A673 (cell line): ENCODE results near the gene PPP1R26. TPM values are rescaled to one million over a fixed set of nuclear protein-coding genes. Genes with fewer than 3 reads are reported as not detected.
"Not testable (repeated sequence)": the region's sequence is repeated elsewhere in the genome, so short reads cannot be mapped to it uniquely, and the experiment has no call there.

ENCODE experiments used
- BruUV-seq: library from RNA; stranded (reverse); fragments of 400-500 nt; replicated peaks from 2 replicates; lab custom pipeline; 2021; lab: Mats Ljungman, UMichigan
- CTCF ChIA-PET: fragments of 300-600 bp; sonication (Branson Sonifier 250); formaldehyde crosslinking; loops from one replicate; lab custom pipeline; 2022; ENCODE audit warnings: antibody characterized with exemption; lab: Charles Lee
- POLR2A ChIA-PET: fragments of 300-600 bp; sonication (Branson Sonifier 250); formaldehyde crosslinking; loops from one replicate; lab custom pipeline; 2022; ENCODE audit warnings: antibody characterized with exemption; ENCODE audit not compliant: low non-redundant PET; lab: Charles Lee
- DNase-seq: peaks from one replicate; pipeline ENCODE4 v3.0.0-alpha.2; 2015; ENCODE audit warnings: low spot score
- H3K27ac ChIP-seq: fragments of 200-600 bp; sonication (generic); 2 replicates; pipeline ENCODE4 v1.5.1; 2016; ENCODE audit warnings: mixed run types, low read depth, mild to moderate bottlenecking, mixed read lengths, antibody characterized with exemption, low read length; ENCODE audit not compliant: poor library complexity, severe bottlenecking
- H3K27me3 ChIP-seq: fragments of 200-600 bp; sonication (generic); replicated peaks from 2 replicates; pipeline ENCODE4 v1.6.1; 2017; ENCODE audit warnings: mixed run types, low read depth, mild to moderate bottlenecking, mixed read lengths, antibody characterized with exemption, low read length; ENCODE audit not compliant: insufficient read depth, poor library complexity
- H3K36me3 ChIP-seq: fragments of 200-600 bp; sonication (generic); 2 replicates; pipeline ENCODE4 v1.6.1; 2016; ENCODE audit warnings: mixed run types, mild to moderate bottlenecking, mixed read lengths, antibody characterized with exemption, low read length; ENCODE audit not compliant: insufficient read depth, poor library complexity, severe bottlenecking
- H3K4me1 ChIP-seq: fragments of 200-600 bp; sonication (generic); 2 replicates; pipeline ENCODE4 v1.6.1; 2017; ENCODE audit warnings: mixed run types, mild to moderate bottlenecking, mixed read lengths, antibody characterized with exemption, low read length; ENCODE audit not compliant: insufficient read depth, poor library complexity, severe bottlenecking
- H3K4me3 ChIP-seq: fragments of 200-600 bp; sonication (generic); 2 replicates; pipeline ENCODE4 v1.5.1; 2016; ENCODE audit warnings: low read depth, mixed run types, mild to moderate bottlenecking, mixed read lengths, low read length; ENCODE audit not compliant: poor library complexity, severe bottlenecking
- H3K9me3 ChIP-seq: fragments of 200-600 bp; sonication (generic); 2 replicates; pipeline ENCODE4 v1.6.1; 2016; ENCODE audit warnings: mixed run types, low read depth, mild to moderate bottlenecking, mixed read lengths, antibody characterized with exemption, low read length; ENCODE audit not compliant: poor library complexity, severe bottlenecking
- CTCF ChIP-seq: fragments of 300-800, 200-600 bp; sonication (generic); conservative IDR thresholded peaks from 2 replicates; pipeline ENCODE4 v1.5.1; 2017; ENCODE audit warnings: low read depth, mild to moderate bottlenecking, antibody characterized with exemption, low read length, moderate library complexity, mixed read lengths
- EZH2 ChIP-seq: fragments of 200-600 bp; sonication (generic); IDR thresholded peaks from 2 replicates; pipeline ENCODE4 v1.6.1; 2017; ENCODE audit warnings: borderline replicate concordance, low read depth, mild to moderate bottlenecking, mixed read lengths, antibody characterized with exemption, low read length; ENCODE audit not compliant: poor library complexity, severe bottlenecking
- intact Hi-C: fragments of 100-400 bp; cut with micrococcal nuclease; formaldehyde crosslinking; loops from one replicate; pipeline ENCODE4 v1.10.0; 2022; ENCODE audit not compliant: unreplicated experiment
- total RNA-seq: library from RNA; stranded (reverse); gene quantifications from 2 replicates; pipeline ENCODE4 v1.2.3, GENCODE V29; 2021

PPP1R26 gene
- total RNA-seq, 1 experiment from 2014 or later = 7.4 TPM

- intact Hi-C loops, POLR2A ChIA-PET: not testable (repeated sequence)
- DNase-seq = peak; percentile 19
Observed at GRCh38 chr9:135438581-135439232, 40.9 kb upstream of the PPP1R26 start.

GRCh38 chr9:135439514-135439913 is 40.1 kb upstream of the PPP1R26 start:
- intact Hi-C loops = not testable (repeated sequence)

More at GRCh38 chr9:135438581-135439232, 40.9 kb upstream of the PPP1R26 start:
- 0 out of 2 replicates have a peak, but pooled peaks have one; percentile 30 for TF ChIP-seq CTCF
- H3K4me1 ChIP-seq, CTCF ChIA-PET, H3K27me3 ChIP-seq, H3K4me3 ChIP-seq, H3K9me3 ChIP-seq, H3K27ac ChIP-seq, BruUV-seq, H3K36me3 ChIP-seq: not testable (repeated sequence)

GRCh38 chr9:135439916-135440315 is 39.7 kb upstream of the PPP1R26 start:
- intact Hi-C loops = no loop called here
- no TSS peak for BruUV-seq
- Histone ChIP-seq H3K36me3 (no peaks in the 10 kb centered on the region), H3K4me3 (no peak overlapping the region), H3K4me1 (no peaks in the 10 kb centered on the region), H3K27me3 (no peaks in the 10 kb centered on the region), H3K9me3 (no peaks in the 10 kb centered on the region), H3K27ac (no peak overlapping the region)
- ChIA-PET CTCF (interaction anchor here (0.6 kb wide), 1 partner anchor 8 kb away, joined by 3 read pairs; no protein-coding TSS in a partner anchor), POLR2A (no interaction called here)
- no peak for DNase-seq
- TF ChIP-seq CTCF = no peak
- no peak for TF ChIP-seq EZH2

More at GRCh38 chr9:135439514-135439913, 40.1 kb upstream of the PPP1R26 start:
- BruUV-seq, H3K9me3 ChIP-seq, H3K36me3 ChIP-seq, H3K27ac ChIP-seq, H3K4me3 ChIP-seq, H3K27me3 ChIP-seq, H3K4me1 ChIP-seq, POLR2A ChIA-PET, DNase-seq: not testable (repeated sequence)
- CTCF ChIA-PET = interaction anchor here (0.6 kb wide), 1 partner anchor 9 kb away, joined by 3 read pairs; no protein-coding TSS in a partner anchor

GRCh38 chr9:135440620-135441019 is 39.0 kb upstream of the PPP1R26 start:
- intact Hi-C loops = no loop called here
- Histone ChIP-seq H3K27ac (no peak overlapping the region), H3K4me3 (no peak overlapping the region), H3K4me1 (no peaks in the 10 kb centered on the region), H3K36me3 (no peaks in the 10 kb centered on the region), H3K9me3 (no peaks in the 10 kb centered on the region), H3K27me3 (no peaks in the 10 kb centered on the region)
- ChIA-PET POLR2A (no interaction called here), CTCF (no interaction called here)
- no peak for DNase-seq
- no TSS peak for BruUV-seq
- TF ChIP-seq CTCF (no peak), EZH2 (no peak)

GRCh38 chr9:135441105-135442071 is 38.2 kb upstream of the PPP1R26 start:
- BruUV-seq, CTCF ChIA-PET, H3K27me3 ChIP-seq, H3K9me3 ChIP-seq, H3K4me1 ChIP-seq, H3K4me3 ChIP-seq, H3K36me3 ChIP-seq, POLR2A ChIA-PET, H3K27ac ChIP-seq, intact Hi-C loops: not testable (repeated sequence)
- DNase-seq = peak; percentile 63
